HPDE6-E6E7 (cell line): Measurements from ENCODE around the gene ARHGEF6.
A peak's percentile ranks its signal among the peaks of the same experiment; 100 is the strongest.

Source experiments
- DNase-seq: peaks from one replicate; pipeline ENCODE4 v3.0.0; 2011; ENCODE audit warnings: missing footprints; ENCODE audit errors: extremely low spot score

The ARHGEF6 gene

DNA sequence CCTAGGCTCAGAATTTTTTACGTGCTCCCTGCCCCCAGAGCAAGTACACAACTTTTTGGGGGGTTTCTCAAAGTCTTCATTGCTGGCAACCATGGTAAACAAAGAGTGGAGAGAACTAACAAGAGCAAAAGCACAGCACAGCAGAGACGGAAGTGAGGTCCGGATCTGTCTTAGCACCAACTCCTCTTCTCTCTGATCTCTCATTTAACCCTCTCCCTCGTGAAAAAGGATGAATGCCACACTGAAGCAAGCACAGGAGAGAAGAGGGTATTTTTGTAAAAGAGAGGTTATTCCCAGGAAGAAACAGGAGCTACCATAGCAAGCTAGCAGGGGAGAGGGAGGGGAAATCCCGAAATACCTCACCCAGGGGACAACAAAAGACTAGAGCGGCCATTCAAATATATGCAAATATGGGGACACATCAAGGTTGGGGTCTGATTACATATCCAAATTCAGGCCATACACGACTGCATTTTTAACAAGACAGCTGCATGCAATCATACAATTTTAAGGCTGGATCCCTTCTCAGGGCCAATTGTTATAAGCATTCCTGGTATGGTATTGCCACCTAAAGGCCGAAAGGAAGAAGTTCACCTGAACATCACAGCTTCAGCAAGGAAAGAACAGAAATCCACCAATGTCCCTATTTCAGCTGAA is 86.2 kb downstream of the ARHGEF6 start:
- peak; percentile 16 for DNase-seq

DNA sequence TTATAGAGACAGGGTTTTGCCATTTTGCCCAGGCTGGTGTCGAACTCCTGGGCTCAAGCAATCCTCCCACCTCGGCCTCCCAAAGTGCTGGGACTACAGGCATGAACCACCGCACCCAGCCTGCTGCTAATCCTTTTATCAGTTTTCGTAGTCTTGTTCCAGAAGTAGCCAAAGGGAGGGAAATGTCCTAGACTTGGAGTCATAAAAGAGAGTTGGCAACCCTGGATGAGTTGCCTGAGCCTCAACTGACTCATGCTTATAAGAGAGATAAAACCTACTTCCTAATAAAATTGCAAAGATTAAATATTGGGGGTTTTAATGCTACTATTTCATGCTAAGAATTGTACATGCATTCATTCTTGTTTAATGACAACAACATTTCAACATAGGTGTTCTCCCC is 88.5 kb downstream of the ARHGEF6 start:
- no peak for DNase-seq

DNA sequence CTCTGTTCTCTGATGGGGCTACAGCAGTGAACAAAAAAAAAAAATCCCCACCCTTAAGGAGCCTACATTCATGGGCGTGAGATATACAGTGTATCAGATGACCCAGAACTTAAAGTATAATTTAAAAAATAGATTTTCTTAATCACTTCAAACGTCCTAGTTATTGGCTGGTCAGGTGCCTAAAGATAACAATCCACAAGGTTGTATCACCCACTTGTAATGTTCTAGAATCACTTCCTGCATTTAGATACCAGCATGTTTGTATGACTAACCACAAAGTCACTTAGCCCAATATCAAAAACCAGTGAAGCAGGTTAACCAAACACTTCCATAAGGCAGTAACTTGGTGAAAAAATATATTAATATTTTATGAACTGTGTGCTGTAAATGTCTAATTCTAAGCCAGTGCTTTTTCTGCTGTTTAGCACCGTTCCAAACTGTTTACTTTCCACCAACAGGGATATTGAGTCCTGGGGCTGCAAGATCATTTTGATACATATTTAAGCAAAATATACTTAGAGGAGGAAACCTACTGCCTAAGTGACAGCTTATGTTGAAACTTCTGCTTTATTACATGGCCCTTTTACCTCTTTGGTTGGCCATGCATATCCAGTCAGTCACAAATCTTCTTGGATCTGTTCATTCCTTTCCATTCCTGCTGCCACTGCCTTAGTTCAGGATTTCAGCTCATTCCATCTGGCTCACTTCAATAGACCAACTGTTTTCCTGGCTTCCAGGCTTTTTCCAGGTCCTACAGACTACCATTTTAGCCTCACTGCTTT is 89.5 kb downstream of the ARHGEF6 start:
- peak; percentile 25 for DNase-seq

DNA sequence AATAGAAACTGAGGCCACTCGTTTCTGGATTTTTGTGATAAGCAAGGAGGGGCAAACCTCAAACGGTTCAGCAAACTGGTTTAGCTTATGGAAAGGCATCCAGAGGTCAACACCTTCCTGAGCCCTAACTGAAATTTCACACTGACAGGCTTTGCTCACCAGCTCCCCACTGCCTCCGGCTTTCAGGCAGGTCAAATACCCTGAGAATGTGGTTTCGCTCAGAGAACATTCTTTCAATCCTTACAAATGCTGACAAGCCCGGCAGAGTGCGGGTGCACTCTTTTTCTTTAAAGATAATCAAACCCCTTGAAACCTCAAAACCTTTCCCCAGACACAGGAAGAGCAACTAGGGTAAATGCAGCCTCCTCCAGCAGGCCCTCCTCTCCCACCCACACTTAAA is 91.3 kb downstream of the ARHGEF6 start:
- DNase-seq = no peak

DNA sequence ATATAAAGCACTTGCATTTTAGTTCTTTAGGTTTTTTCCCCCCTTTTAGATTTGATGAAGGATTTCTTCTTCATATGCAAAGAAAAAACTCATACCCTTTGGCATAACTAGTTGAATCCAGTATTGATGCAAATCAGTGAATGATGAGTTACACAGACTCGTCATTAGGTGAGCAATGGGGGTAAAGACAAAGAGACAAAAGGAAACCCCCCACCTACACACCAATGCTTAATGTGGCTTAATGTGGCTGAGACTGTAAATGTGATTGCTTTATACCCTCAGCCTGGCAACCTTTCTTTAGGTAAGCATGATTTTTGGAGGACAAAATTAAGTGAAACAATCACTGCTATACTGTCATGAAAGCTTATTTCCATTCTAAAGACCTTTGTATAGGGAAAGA is 93.3 kb downstream of the ARHGEF6 start:
- no peak for DNase-seq

DNA sequence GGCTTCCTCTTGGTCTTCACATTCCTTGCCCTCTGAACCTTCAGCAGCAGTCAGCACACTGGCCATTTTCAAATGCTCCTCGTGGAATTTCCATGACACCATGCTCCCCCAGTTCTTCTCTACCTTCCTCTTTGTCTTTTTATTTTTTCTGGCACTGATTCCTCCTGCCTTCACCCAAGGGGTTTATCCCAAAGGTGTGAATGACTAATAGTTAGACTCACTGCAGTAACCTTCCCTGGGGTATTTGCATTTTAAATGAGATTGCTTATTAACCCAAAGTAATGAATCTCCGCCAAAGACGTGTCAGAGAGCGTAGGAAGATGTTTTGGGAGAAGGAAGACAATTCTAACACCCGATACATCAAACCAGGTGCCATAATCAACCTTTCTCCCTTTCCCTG is 96.6 kb downstream of the ARHGEF6 start:
- DNase-seq = no peak

DNA sequence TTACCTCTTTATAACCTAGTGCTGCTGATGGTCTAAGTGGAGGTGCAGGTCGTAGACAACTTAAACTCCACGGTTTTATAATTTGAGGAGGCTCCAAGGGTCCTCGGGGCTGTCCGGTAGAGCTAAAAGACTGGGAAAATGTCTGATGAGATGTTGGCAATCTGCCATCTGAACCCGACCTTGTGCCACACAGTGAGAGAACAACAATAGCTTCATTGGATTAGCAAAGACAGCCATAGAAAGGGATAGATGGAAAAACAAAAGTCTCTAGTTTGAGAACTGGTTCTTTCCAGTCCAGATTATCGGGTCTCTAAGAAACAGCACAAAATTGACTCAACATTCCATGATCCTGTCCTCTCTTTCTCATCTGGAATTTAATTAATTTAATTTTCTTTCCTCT is 101.2 kb downstream of the ARHGEF6 start:
- DNase-seq = no peak

DNA sequence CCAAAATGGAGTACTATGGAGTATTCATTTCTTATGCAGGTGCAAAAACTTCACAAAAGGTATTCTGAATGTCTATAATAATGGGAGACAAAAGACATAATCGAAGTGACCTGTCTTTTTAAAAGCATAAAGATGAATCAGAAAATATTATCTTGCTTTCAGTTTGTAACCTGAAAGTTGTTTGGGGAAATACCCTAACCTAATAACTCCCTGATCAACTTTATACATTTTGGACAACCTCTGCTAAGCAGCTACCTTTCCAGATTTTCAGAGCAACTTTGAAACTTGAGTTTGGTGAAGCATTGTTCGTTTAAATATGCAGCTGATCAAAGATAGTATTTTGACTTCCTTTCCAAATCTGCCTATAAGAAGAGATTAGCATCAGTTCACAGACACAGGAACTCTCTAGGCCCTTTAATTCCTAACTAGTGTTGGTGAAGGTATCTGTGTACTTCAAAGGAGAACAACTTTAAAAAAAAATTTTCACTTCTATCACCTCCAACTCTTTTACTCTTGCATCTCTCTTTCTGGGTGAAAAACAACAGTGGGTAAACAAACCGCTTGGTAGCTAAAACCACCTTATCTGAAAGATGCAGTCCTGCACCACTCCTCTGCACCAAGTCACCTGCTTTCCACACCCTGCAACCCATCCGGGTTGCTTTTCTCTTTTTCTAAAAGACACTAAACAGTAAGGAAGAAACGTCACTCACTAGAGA is 106.3 kb downstream of the ARHGEF6 start:
- no peak for DNase-seq

DNA sequence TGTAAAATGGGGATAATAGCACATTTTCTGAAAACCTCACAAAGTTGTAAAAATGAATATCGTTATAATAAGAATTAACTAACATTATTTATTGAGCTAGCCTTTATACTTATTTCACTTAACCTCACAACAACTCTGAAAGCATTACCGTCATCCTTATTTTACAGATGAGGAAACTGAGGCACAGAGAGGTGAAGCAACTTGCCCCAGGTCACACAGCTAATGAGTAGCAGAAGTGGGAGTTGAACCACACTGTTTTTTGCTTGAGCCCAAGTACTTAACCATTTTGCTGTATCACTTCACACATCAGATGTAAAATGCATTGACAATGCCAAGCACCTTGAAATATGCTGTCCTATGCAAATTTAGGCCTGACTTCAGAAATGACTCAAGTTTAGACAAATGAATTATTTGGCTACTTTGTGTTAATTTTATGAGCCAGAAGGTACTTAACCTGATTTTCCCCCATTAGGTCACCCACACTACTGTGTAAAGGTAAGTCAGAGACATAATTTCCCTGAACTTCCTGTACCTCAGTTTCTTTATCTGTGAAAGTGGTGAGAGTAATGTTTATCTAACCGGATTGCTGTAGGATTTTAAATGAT is 109.6 kb downstream of the ARHGEF6 start:
- no peak for DNase-seq

DNA sequence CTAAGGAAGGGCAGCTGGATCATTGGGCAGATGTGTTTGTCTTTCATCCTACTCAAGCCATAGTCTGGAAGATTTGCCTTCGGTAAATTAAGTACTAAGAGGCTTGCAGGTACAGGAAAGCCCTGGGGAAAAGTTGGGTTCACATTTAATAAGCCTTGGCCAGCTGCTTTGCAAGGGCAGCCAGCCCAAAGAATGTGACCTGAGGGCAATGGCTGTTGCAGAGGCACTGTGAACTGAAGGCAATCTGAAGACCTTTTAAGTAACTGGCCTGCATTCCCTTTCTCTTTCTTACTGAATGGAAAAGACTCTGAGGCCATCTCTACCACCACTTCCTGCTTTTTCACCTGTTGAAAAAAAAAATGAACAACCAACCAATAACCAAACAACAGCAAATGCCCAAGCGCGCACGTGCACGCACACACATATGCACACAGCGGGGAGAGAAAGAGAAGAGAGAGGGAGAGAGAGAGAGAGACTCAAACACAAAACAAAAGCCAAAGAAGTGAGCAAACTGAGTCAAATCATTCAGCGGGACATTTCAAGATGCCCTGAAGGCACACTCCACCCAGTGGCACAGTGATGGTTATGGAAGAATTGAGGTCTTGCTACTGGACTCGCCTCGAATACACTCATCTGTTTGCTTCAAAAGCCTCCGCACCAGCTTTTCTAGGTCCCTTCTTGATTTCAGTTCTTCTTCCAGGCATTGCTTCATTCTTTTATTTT is 113.1 kb downstream of the ARHGEF6 start:
- no peak for DNase-seq

DNA sequence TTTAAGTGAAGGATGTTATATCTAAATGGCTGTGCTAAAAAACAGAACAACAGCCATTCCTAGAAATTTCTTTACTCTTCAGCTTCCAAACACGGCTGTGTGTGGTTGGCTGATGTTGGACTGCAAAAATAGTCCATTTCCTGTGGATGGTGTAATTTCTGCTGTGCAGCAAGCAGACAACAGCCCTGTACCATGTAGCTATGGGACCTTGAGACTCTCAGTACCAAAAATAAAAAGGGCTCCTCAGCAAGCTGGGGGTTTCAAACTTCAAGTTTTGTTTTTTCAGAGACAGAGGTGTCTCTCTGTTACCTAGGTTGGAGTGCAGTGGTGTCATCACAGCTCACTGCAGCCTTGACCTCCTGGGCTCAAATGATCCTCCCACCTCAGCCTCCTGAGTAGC is 114.6 kb downstream of the ARHGEF6 start:
- DNase-seq = no peak

DNA sequence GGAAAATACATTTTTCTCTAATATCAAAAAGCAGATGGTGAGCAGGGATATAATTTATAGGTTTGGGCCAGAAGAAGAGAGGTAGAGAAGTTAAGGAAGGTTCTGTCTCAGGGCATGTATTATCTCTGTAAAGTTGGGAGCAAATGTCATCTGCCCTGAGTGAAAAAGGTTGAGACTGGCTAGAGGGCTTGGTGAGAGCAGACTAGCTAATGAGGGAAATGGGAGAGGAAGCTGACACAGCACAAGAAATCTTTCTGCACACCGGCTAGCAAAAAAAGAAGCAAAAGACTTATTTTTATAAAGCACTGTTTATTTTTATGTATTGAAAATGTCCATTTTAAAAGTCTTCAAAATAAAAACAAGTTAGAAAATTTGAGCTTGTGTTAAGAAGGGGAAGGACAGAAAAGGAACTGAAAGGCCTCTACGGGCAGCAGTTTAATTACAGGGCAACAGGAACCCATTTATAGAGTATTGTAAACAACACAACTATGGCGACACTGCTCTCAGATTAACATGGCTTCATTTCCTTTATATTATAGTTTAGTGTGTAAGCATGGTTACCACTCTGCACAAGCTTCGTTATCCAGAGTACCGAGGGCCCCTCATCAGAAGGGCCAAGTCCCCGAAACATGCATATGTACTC is 115.4 kb downstream of the ARHGEF6 start:
- no peak for DNase-seq

DNA sequence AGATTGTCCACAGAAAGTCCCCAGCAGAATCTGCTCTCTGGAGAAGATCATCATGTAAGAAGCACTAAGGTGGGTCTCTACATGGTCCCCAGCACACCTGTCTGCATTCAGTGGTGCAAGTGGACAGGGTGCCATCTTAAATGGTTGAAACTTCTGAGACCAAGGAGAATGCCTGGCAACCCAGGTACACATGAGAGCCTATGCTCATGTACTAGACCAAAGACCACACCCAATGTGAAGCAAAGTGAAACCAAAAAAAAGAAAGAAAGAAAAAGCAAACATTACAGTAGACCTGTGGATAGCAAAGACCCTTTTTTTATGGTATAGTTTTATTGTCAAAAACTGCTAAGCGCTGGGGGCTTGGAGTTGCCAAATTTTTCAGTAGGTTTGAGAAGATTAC is 117.8 kb downstream of the ARHGEF6 start:
- DNase-seq = no peak

DNA sequence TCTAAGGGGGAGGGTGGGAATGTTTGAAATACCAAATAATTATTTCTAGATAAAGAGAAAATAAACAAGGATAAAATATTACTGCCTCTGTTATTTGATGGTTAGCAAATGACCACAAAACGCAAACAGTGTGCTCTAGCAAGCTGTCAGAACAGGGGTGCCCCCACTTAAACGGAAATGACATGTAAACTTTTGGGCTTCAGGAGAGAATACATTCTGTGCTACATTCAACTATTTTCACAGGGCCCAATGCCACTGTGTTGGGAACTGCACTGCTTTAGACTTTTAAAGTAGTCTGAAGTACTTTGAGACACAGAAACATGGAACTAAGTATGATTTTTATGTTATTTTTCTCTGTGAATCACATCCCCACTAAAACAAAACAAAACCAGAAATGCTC is 118.6 kb downstream of the ARHGEF6 start:
- DNase-seq = no peak

DNA sequence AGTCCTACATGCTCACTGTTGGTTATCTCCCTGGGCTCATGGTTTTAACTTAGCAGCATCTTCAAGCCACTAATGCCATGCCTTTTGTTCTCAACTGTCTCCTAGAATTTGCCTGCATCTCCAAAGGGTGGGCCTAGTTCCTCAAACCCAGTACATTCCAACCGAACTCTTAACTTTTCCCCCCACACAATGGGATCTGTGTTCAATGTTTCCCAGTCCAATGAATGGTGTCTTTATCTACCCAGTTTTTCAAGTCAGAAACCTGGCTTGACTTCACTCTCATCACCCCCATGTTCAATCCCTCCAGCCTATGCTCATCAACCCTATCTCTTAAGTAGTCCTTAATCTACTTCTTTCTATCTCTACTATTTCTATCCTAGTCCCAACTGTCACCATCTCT is 119.8 kb downstream of the ARHGEF6 start:
- DNase-seq = no peak

DNA sequence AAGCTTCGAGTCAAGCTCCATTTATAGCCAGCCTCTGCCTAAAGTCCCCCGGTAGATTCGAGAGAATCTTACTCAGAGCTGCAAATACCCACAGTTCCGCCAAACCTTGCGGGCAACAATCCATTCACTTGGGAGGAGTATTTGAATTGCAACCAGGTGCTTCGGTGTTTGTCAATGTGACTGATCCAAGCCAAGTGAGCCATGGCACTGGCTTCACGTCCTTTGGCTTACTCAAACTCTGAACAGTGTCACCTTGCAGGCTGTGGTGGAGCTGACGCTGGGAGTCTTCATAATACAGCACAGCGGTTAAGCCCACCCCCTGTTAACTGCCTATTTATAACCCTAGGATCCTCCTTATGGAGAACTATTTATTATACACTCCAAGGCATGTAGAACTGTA is 121.6 kb downstream of the ARHGEF6 start:
- DNase-seq = no peak

DNA sequence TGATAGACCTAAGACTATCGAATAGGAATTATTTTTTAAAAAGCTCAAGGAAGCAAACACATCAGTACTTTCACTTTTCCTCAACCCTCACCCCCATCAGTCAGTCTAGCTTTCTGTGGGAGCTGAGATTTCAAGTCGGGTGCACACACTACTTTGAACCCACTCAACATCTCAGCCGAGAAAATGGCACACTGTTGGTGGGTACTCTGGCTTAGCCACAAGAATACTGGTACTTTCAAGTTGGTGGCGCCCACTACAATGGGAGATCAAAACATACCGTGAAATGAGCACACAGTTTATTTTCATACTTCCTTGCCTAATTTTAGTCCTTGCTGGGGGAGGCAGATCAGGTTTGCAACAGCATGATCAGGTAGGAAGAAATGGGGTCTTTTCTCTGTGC is 122.6 kb downstream of the ARHGEF6 start:
- DNase-seq = no peak

DNA sequence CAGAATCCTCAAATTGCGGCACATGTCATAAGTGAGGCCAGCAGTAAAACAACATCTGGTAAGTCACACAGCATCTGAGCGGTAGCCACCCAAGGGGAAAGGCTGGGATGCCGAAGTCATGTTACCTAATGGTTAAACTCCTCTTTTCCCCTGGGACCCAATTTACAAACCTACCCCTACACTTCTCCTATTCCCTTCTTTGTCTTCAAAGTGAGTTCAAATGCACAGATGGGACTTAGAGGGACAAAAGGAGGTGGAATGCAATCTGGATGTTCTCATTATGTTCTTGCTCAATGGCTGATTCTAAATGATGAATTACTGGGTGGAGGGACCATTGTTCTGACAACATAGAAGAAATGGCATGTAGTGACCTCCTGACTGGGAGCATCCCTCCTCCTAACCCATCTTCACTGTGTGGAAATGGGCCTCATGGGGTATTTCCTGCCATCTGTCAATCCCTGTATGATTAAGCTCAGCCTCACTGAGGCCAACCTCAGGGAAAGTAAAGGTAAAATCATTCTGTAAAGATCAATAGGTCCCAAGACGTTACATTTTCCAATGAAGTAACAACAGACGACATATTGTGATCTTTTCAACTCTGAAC is 124.3 kb downstream of the ARHGEF6 start:
- no peak for DNase-seq

DNA sequence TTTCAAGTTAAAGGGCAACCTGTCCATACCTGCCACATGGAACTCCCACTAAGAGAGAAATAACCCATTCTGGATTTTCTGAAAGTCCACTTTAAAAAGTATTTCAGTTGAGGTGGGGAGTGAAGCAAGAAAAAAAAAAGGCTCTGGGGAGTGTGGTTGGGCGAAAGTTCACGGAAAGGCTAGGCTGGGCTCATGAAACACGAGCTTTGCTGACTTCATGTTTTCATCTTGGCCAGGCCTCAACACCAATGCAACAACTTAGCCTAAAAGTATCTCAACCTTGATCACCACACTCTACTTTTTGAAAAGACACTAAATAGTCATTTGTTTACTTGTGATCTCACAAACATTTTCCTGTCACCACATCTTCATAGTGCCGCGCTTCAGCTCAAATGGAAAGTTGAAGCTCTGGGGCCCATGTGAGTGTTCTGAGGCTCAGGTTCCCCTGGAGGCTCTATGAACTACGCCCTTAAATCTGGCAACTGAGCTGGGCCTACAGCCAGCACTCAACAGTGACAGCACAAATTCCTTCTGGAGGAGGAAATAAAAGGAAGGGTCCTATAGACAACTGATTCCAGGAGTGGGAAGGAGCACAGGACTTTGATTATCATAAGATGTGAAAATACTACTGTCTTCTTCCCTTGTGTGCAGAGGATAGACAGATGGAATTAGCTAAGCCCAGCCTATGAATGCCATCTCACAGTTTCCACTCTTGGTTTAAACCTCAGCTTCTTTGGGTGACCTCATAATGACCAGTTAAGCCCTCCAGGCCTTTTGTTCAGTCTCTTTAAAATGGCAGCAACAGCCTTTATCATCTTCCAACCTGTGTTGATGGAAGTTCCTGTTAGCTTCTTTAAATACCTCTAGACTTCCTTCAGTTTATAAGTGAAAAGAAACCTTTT is 127.7 kb downstream of the ARHGEF6 start:
- no peak for DNase-seq

DNA sequence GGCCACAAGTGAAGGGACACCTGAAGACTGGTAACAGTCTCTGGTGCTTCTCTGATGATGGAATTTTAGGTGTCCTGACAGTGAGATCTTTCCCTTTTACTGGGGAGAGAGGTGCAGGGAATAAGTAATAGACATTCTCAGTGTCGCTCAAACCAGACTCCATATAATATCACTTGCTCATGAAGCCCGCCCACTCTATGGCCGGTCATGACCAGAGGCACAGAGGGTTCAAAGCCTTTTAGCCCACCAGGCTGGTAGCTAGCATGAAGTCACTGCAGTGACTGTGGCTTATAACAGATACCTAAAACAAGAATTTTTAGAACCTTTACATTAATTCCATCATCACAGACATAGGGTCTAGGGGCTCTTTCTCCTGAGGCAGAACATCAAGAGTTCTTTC is 129.9 kb downstream of the ARHGEF6 start:
- no peak for DNase-seq
